GM18520 (cell line): ENCODE results near the gene SKAP1.
"Not testable (repeated sequence)": the region's sequence is repeated elsewhere in the genome, so short reads cannot be mapped to it uniquely, and the experiment has no call there.

Source experiments
- ATAC-seq: cut with Tn5 transposase; IDR thresholded peaks from one replicate; pipeline ENCODE4 v1.9.1; 2021; ENCODE audit not compliant: unreplicated experiment

SKAP1 gene

GRCh38 chr17:48250059-48250458, 180.0 kb downstream of the SKAP1 start:
- not testable (repeated sequence) for ATAC-seq

GRCh38 chr17:48247603-48248002, 182.4 kb downstream of the SKAP1 start:
- no peak for ATAC-seq

- ATAC-seq: no peak
Measured at GRCh38 chr17:48247038-48247437, 183.0 kb downstream of the SKAP1 start.

- ATAC-seq: no peak
Measured at GRCh38 chr17:48246612-48247011, 183.4 kb downstream of the SKAP1 start.

- ATAC-seq: not testable (repeated sequence)
Measured at GRCh38 chr17:48245465-48246033, 184.5 kb downstream of the SKAP1 start.

GRCh38 chr17:48244814-48245213, 185.2 kb downstream of the SKAP1 start:
- no peak for ATAC-seq

- ATAC-seq: no peak
Measured at GRCh38 chr17:48244121-48244711, 185.8 kb downstream of the SKAP1 start.

- no peak for ATAC-seq
Measured at GRCh38 chr17:48241770-48242497, 188.1 kb downstream of the SKAP1 start.

GRCh38 chr17:48241131-48241591, 188.9 kb downstream of the SKAP1 start:
- ATAC-seq: peak; percentile 82

- ATAC-seq: no peak
Measured at GRCh38 chr17:48240562-48241130, 189.4 kb downstream of the SKAP1 start.

GRCh38 chr17:48240122-48240521, 189.9 kb downstream of the SKAP1 start:
- ATAC-seq: no peak

- ATAC-seq: no peak
Measured at GRCh38 chr17:48239603-48239995, 190.4 kb downstream of the SKAP1 start.

- no peak for ATAC-seq
Measured at GRCh38 chr17:48238933-48239602, 190.9 kb downstream of the SKAP1 start.

- ATAC-seq: no peak
Measured at GRCh38 chr17:48237456-48237855, 192.6 kb downstream of the SKAP1 start.

GRCh38 chr17:48236681-48237134, 193.3 kb downstream of the SKAP1 start:
- ATAC-seq: no peak

- no peak for ATAC-seq
Measured at GRCh38 chr17:48234922-48235321, 195.1 kb downstream of the SKAP1 start.

GRCh38 chr17:48231995-48232959, 197.7 kb downstream of the SKAP1 start:
- no peak for ATAC-seq

- no peak for ATAC-seq
Measured at GRCh38 chr17:48229936-48230335, 200.1 kb downstream of the SKAP1 start.

GRCh38 chr17:48228720-48229119, 201.3 kb downstream of the SKAP1 start:
- ATAC-seq: no peak
